ENCODE results near the gene LRIG1. TPM values are rescaled to one million over a fixed set of nuclear protein-coding genes. Genes with fewer than 3 reads are reported as not detected.

Gene LRIG1
- total RNA-seq, 5 donors from 2014 or later (not counting 1 experiment from before 2014, with no cell fraction given): 33.5 to 49.8 (median 41.1) TPM

DNA sequence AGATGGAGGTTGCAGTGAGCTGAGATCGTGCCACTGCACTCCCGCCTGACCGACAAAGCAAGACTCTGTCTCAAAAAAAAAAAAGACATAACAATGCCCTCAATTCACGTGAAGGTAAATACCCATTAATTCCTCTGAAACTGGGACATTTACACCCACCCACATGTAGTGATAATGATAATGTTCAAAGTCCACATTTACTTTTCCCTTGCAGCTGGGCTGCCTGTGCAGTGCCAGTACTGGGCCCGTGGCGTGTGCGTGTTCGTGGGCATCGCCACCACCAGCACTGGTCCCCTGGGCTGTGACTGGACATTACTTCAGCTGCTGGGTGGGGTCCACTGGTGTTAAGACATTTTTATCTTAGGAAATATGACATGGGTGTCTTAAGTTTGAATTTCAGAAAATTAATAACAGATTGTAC lies 156.4 kb downstream of the LRIG1 start:
- Histone ChIP-seq H3K4me1 (ENCODE audit: control insufficient read depth in 1 of 2, extremely low read depth in 1 of 2, insufficient read depth in 2 of 2, low read length in 2 of 2) (no peaks in the 10 kb centered on the region), H3K27me3 (replicated peaks in 1 of 2; ENCODE audit: control insufficient read depth in 2 of 2, extremely low read depth in 1 of 2, insufficient read depth in 2 of 2, low read length in 1 of 2) (no peaks in the 10 kb centered on the region), H3K9me3 (no peaks in the 10 kb centered on the region), H3K4me3 (ENCODE audit: control insufficient read depth in 1 of 2, extremely low read depth in 1 of 2, low read length in 1 of 2) (no peak overlapping the region), H3K36me3 (ENCODE audit: control insufficient read depth in 2 of 2, extremely low read depth in 1 of 2, insufficient read depth in 1 of 2, low read length in 1 of 2) (no peaks in the 10 kb centered on the region), H3K27ac (ENCODE audit: low read length) (no peak overlapping the region)
- ATAC-seq (replicated peaks in 1 of 4) (no peak), DNase-seq (no peak)
- ChIA-PET POLR2A (interaction anchor here in 1 of 2 donors (0.7 kb wide), 1 partner anchor 37 kb away, joined by 5 read pairs; no protein-coding TSS in a partner anchor), CTCF (interaction anchor here in 1 of 2 donors (0.6 kb wide), 1 partner anchor 602 kb away, joined by 3 read pairs; no protein-coding TSS in a partner anchor)
- H3K27me3 Mint-ChIP-seq: no peaks in the 10 kb centered on the region
- H3K4me3 Mint-ChIP-seq: no peak overlapping the region
- peaks cover 0 to 5% (median 0%) of the 10 kb centered on the region in 3 donors for H3K9me3 Mint-ChIP-seq
- H3K4me1 Mint-ChIP-seq: peaks cover 6 to 15% (median 10%) of the 10 kb centered on the region in 3 donors
- H3K27ac Mint-ChIP-seq: no peak overlapping the region
- WGBS (ENCODE audit: insufficient coverage): 100% methylated on average over 5 of the region's 9 CpGs
- peaks cover 27% of the 10 kb centered on the region for H3K36me3 Mint-ChIP-seq

DNA sequence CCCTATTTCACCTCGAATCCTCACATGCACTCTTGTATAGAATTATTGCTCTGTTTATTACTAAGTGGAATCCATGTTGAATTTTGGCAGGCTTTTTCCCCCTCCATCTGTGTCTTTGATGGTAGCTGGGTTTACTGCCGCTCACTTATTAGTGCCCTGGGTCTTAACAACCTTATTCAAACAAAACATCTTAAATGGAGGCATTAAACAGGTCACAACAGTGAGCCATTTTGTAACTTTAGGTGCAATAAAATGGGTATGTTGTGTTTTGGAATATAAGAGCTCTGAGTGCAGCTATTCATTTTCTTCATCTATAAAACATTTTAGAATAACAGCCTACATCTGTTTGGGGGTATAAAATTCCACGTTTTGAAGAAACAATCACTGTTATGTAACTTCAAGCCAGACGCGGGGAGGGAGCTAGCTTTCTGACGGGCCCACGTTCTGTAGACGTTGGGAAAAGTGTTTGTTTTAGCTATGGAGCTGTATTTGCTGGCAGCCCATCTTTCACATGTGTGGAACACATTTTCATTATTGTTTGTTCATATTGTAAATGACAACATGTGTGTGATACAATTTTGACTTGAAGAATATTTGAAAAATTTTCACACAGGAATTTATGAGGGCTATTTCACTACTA lies 158.0 kb downstream of the LRIG1 start:
- Histone ChIP-seq H3K4me1 (ENCODE audit: control insufficient read depth in 1 of 2, extremely low read depth in 1 of 2, insufficient read depth in 2 of 2, low read length in 2 of 2) (no peaks in the 10 kb centered on the region), H3K27me3 (replicated peaks in 1 of 2; ENCODE audit: control insufficient read depth in 2 of 2, extremely low read depth in 1 of 2, insufficient read depth in 2 of 2, low read length in 1 of 2) (no peaks in the 10 kb centered on the region), H3K9me3 (no peaks in the 10 kb centered on the region), H3K36me3 (ENCODE audit: control insufficient read depth in 2 of 2, extremely low read depth in 1 of 2, insufficient read depth in 1 of 2, low read length in 1 of 2) (no peaks in the 10 kb centered on the region), H3K4me3 (ENCODE audit: control insufficient read depth in 1 of 2, extremely low read depth in 1 of 2, low read length in 1 of 2) (no peak overlapping the region), H3K27ac (ENCODE audit: low read length) (no peak overlapping the region)
- CTCF ChIA-PET: interaction anchor here (0.6 to 1.0 kb wide), 3 partner anchors 8 to 66 kb away, joined by 3 to 4 read pairs (median 3); no protein-coding TSS in a partner anchor
- POLR2A ChIA-PET: interaction anchor here in 1 of 2 donors (0.6 kb wide), 1 partner anchor 24 kb away, joined by 3 read pairs; no protein-coding TSS in a partner anchor
- no peak for DNase-seq
- no CpG with 5 or more reads among the region's 8 CpGs for WGBS (ENCODE audit: insufficient coverage)
- no peak overlapping the region for H3K27ac Mint-ChIP-seq
- H3K36me3 Mint-ChIP-seq: peaks cover 15% of the 10 kb centered on the region
- H3K4me1 Mint-ChIP-seq: peaks cover 12 to 26% (median 19%) of the 10 kb centered on the region in 3 donors
- no peak for ATAC-seq (replicated peaks in 1 of 4)
- no peaks in the 10 kb centered on the region for H3K27me3 Mint-ChIP-seq
- peaks cover 0 to 5% (median 0%) of the 10 kb centered on the region in 3 donors for H3K9me3 Mint-ChIP-seq
- no peak overlapping the region for H3K4me3 Mint-ChIP-seq

DNA sequence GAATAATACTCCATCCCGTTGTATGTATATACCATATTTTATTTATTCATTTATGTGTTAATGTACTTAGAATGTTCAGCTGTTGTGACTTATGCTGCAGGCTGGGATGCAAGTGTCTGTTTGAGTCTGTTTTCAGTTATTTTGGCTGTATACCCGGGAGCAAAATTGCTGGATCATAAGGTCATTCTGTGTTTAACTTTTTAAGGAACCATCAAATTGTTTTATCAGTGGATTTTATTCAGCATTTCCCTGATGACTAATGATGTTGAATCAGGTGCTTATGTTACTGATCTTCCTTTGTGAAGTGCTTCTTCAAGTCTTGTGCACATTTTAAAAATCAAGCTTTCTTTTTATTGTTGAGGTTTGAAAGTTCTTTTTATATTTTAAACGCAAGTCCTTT lies 161.9 kb downstream of the LRIG1 start:
- H3K9me3 Mint-ChIP-seq: no peaks in the 10 kb centered on the region
- Histone ChIP-seq H3K9me3 (no peaks in the 10 kb centered on the region), H3K36me3 (ENCODE audit: control insufficient read depth in 2 of 2, extremely low read depth in 1 of 2, insufficient read depth in 1 of 2, low read length in 1 of 2) (no peaks in the 10 kb centered on the region), H3K27me3 (replicated peaks in 1 of 2; ENCODE audit: control insufficient read depth in 2 of 2, extremely low read depth in 1 of 2, insufficient read depth in 2 of 2, low read length in 1 of 2) (no peaks in the 10 kb centered on the region), H3K4me3 (ENCODE audit: control insufficient read depth in 1 of 2, extremely low read depth in 1 of 2, low read length in 1 of 2) (no peak overlapping the region), H3K4me1 (ENCODE audit: control insufficient read depth in 1 of 2, extremely low read depth in 1 of 2, insufficient read depth in 2 of 2, low read length in 2 of 2) (no peaks in the 10 kb centered on the region), H3K27ac (ENCODE audit: low read length) (no peak overlapping the region)
- POLR2A ChIA-PET: interaction anchor here in 1 of 2 donors (0.6 kb wide), 1 partner anchor 41 kb away, joined by 3 read pairs; no protein-coding TSS in a partner anchor
- no peak for DNase-seq
- H3K4me1 Mint-ChIP-seq: peaks cover 28 to 38% (median 33%) of the 10 kb centered on the region in 3 donors
- H3K27ac Mint-ChIP-seq: no peak overlapping the region
- H3K27me3 Mint-ChIP-seq: no peaks in the 10 kb centered on the region
- peaks cover 2% of the 10 kb centered on the region for H3K36me3 Mint-ChIP-seq
- ATAC-seq (replicated peaks in 1 of 4): no peak
- WGBS (ENCODE audit: insufficient coverage): 100% methylated on average over 1 of the region's 3 CpGs
- no peak overlapping the region for H3K4me3 Mint-ChIP-seq
- CTCF ChIA-PET: no interaction called here

GRCh38 chr3:66336333-66336766 lies 164.5 kb downstream of the LRIG1 start:
- Histone ChIP-seq H3K4me1 (ENCODE audit: control insufficient read depth in 1 of 2, extremely low read depth in 1 of 2, insufficient read depth in 2 of 2, low read length in 2 of 2) (no peaks in the 10 kb centered on the region), H3K27me3 (replicated peaks in 1 of 2; ENCODE audit: control insufficient read depth in 2 of 2, extremely low read depth in 1 of 2, insufficient read depth in 2 of 2, low read length in 1 of 2) (no peaks in the 10 kb centered on the region), H3K4me3 (ENCODE audit: control insufficient read depth in 1 of 2, extremely low read depth in 1 of 2, low read length in 1 of 2) (no peak overlapping the region), H3K9me3 (no peaks in the 10 kb centered on the region), H3K27ac (ENCODE audit: low read length) (no peak overlapping the region), H3K36me3 (ENCODE audit: control insufficient read depth in 2 of 2, extremely low read depth in 1 of 2, insufficient read depth in 1 of 2, low read length in 1 of 2) (no peaks in the 10 kb centered on the region)
- DNase-seq (no peak), ATAC-seq (replicated peaks in 1 of 4) (no peak)
- Mint-ChIP-seq H3K4me1 (peaks cover 34 to 46% (median 40%) of the 10 kb centered on the region in 3 donors), H3K27me3 (no peaks in the 10 kb centered on the region), H3K4me3 (no peak overlapping the region), H3K9me3 (peaks cover 0 to 3% (median 0%) of the 10 kb centered on the region in 3 donors), H3K27ac (peak overlapping the region in 1 of 2 donors; percentile 0), H3K36me3 (peaks cover 18% of the 10 kb centered on the region)
- WGBS (ENCODE audit: insufficient coverage): no CpG with 5 or more reads among the region's 4 CpGs
- POLR2A ChIA-PET: no interaction called here
- CTCF ChIA-PET: no interaction called here

DNA sequence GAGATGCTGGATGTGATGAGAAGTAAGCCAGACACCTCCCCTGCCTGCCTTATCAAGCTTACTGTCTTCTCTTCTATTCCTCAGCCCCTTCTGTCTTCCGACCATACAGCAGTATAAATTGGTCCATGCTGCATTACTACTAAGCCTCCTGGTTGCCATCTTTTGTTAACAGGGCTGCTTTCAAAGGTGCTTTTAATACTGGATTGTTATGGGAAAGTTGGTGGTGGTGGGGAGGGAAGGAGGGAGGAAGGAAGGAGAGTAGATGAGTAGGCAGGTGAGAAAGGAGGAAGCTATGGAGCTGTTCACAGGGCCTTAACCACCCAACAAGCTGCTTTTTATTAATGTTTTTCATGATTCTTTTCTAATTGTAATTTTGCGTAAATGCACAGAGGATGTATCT lies 165.2 kb downstream of the LRIG1 start:
- WGBS (ENCODE audit: insufficient coverage): no CpG with 5 or more reads among the region's 2 CpGs
- Mint-ChIP-seq H3K4me1 (peaks cover 35 to 47% (median 40%) of the 10 kb centered on the region in 3 donors), H3K4me3 (no peak overlapping the region), H3K9me3 (peaks cover 0 to 3% (median 0%) of the 10 kb centered on the region in 3 donors), H3K27me3 (no peaks in the 10 kb centered on the region), H3K36me3 (peaks cover 18% of the 10 kb centered on the region), H3K27ac (no peak overlapping the region)
- no peak overlapping the region for H3K27ac ChIP-seq (ENCODE audit: low read length)
- H3K4me3 ChIP-seq (ENCODE audit: control insufficient read depth in 1 of 2, extremely low read depth in 1 of 2, low read length in 1 of 2): no peak overlapping the region
- ATAC-seq (replicated peaks in 1 of 4) (no peak), DNase-seq (no peak)
- no peaks in the 10 kb centered on the region for H3K9me3 ChIP-seq
- H3K27me3 ChIP-seq (replicated peaks in 1 of 2; ENCODE audit: control insufficient read depth in 2 of 2, extremely low read depth in 1 of 2, insufficient read depth in 2 of 2, low read length in 1 of 2): no peaks in the 10 kb centered on the region
- H3K4me1 ChIP-seq (ENCODE audit: control insufficient read depth in 1 of 2, extremely low read depth in 1 of 2, insufficient read depth in 2 of 2, low read length in 2 of 2): no peaks in the 10 kb centered on the region
- POLR2A ChIA-PET: no interaction called here
- CTCF ChIA-PET: no interaction called here
- no peaks in the 10 kb centered on the region for H3K36me3 ChIP-seq (ENCODE audit: control insufficient read depth in 2 of 2, extremely low read depth in 1 of 2, insufficient read depth in 1 of 2, low read length in 1 of 2)

All from T-cell (primary cell).